ENCODE measurements around the gene TNIP1.

Gene TNIP1

DNA sequence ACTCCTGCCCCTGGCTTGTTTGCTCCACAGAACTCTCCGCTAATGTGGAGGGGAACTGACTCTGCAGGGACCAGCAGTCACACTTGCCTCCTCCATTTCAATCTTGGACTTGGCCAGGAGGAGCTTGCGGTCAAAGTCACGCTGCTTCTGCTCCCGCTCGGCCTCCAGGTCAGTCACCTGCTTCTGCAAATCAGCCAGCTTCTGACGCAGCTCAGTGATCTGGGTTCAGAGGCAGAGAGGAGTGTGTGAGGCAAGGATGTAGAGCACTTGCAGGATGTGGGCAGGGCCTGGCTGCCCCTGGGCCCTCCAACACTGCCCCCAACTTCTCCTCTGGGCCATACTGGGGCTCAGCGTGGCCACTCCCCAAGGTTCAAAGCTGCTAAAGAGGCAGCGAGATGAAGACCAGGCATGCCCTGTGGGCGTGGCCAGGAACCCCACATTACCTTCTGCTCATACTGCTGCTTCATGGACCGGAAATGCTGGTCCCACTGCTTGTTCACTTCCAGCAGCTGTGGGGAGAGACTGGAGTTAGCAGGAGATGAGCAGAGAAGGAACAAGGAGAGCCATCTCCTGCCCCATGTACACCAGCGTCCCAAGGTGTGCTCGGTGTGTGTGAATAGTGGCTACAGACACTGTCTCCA lies 38.3 kb downstream of the TNIP1 start:
- no peak overlapping the region for H3K4me2 ChIP-seq (ENCODE audit: low read length)
- no peak overlapping the region for H3K4me3 ChIP-seq (ENCODE audit: low read length)
- H3K9me3 ChIP-seq (replicated peaks; ENCODE audit: low read length) = no peaks in the 10 kb centered on the region
- peaks cover 58% of the 10 kb centered on the region for H3K36me3 ChIP-seq (ENCODE audit: insufficient read depth, low read length)
- H3K4me1 ChIP-seq (ENCODE audit: control insufficient read depth, insufficient read depth, low read length) = peaks cover 31% of the 10 kb centered on the region
- no peak overlapping the region for H3K9ac ChIP-seq (ENCODE audit: low read depth, low read length)
- H3K27me3 ChIP-seq (ENCODE audit: control insufficient read depth, insufficient read depth, low read length) = no peaks in the 10 kb centered on the region

DNA sequence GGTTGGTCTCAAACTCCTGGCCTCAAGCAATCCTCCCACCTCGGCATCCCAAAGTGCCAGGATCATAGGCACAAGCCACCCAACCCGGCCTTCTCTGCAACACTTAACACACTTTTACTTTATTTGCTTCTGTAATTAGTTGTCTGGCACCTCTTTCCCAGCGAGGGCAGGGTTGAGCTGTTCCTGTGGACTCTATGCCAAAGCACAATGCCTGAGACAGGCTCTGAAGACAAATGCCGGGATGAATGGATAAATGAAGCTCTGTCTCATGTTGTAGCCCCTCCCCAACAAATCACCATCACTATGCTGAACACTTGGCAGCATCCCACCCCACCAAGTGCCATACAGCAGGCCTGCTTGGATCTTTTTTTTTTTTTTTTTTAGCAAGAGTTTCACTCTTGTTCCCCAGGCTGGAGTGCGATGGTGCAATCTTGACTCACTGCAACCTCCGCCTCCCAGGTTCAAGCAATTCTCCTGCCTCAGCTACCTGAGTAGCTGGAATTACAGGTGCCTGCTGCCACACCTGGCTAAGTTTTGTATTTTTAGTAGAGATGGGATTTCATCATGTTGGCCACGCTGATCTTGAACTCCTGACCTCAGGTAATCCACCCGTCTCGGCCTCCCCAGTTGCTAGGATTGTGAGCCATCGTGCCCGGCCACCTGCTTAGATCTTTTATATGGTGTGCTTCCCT lies 39.1 kb downstream of the TNIP1 start:
- peaks cover 34% of the 10 kb centered on the region for H3K4me1 ChIP-seq (ENCODE audit: control insufficient read depth, insufficient read depth, low read length)
- no peak overlapping the region for H3K4me3 ChIP-seq (ENCODE audit: low read length)
- peaks cover 63% of the 10 kb centered on the region for H3K36me3 ChIP-seq (ENCODE audit: insufficient read depth, low read length)
- H3K4me2 ChIP-seq (ENCODE audit: low read length) = no peak overlapping the region
- H3K9me3 ChIP-seq (replicated peaks; ENCODE audit: low read length) = no peaks in the 10 kb centered on the region
- H3K9ac ChIP-seq (ENCODE audit: low read depth, low read length) = no peak overlapping the region
- H3K27me3 ChIP-seq (ENCODE audit: control insufficient read depth, insufficient read depth, low read length) = no peaks in the 10 kb centered on the region

DNA sequence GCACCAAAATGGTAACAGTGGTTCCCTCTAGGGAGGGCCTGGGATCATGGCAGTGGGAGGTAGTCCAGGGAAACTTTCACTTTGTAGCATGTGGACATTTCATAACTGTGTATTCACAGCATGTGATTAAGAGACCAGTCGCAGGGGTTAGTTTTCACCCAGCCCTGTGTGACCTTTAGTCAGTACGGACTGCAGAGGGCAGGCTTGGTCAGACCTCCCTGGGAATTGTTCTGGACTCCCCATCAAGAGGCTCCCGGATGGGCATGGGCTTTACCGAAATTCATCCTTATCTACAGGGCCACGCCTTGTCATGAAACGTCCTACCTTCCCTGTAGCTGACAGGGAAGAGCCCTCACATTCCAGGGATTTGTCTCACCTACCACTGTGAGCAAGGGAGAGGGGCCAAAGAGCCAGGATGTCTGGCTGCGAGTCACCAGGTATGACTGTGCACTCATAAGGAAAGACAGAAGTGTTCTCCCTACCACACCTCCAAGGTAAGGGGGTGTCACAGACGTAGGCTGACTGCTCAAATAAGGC lies 40.6 kb downstream of the TNIP1 start:
- H3K27me3 ChIP-seq (ENCODE audit: control insufficient read depth, insufficient read depth, low read length) = no peaks in the 10 kb centered on the region
- H3K36me3 ChIP-seq (ENCODE audit: insufficient read depth, low read length) = peaks cover 72% of the 10 kb centered on the region
- H3K4me2 ChIP-seq (ENCODE audit: low read length) = no peak overlapping the region
- H3K4me3 ChIP-seq (ENCODE audit: low read length) = no peak overlapping the region
- H3K9me3 ChIP-seq (replicated peaks; ENCODE audit: low read length) = no peaks in the 10 kb centered on the region
- H3K4me1 ChIP-seq (ENCODE audit: control insufficient read depth, insufficient read depth, low read length) = peaks cover 34% of the 10 kb centered on the region
- H3K9ac ChIP-seq (ENCODE audit: low read depth, low read length) = no peak overlapping the region

DNA sequence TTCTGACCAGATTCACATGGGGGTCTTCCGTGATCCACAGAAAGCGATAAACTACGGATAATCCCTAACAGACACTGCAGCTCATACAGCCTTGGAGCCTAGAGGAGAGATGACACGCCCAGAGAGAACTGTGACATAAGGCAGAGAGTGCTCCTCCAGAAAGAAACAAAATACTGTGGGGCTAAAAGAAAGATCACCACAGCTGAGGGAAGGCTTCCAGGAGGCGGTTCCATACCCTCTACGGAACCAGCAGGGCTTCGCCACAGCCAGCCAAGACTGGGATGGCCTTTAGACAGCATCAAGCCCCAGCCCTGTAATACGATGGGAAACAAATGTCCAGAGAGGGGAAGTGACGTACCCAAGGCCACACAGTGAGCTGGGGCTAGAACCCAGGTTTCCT lies 41.2 kb downstream of the TNIP1 start:
- no peak overlapping the region for H3K9ac ChIP-seq (ENCODE audit: low read depth, low read length)
- no peak overlapping the region for H3K4me3 ChIP-seq (ENCODE audit: low read length)
- no peaks in the 10 kb centered on the region for H3K27me3 ChIP-seq (ENCODE audit: control insufficient read depth, insufficient read depth, low read length)
- H3K4me1 ChIP-seq (ENCODE audit: control insufficient read depth, insufficient read depth, low read length) = peaks cover 39% of the 10 kb centered on the region
- H3K36me3 ChIP-seq (ENCODE audit: insufficient read depth, low read length) = peaks cover 74% of the 10 kb centered on the region
- H3K4me2 ChIP-seq (ENCODE audit: low read length) = no peak overlapping the region
- H3K9me3 ChIP-seq (replicated peaks; ENCODE audit: low read length) = no peaks in the 10 kb centered on the region

DNA sequence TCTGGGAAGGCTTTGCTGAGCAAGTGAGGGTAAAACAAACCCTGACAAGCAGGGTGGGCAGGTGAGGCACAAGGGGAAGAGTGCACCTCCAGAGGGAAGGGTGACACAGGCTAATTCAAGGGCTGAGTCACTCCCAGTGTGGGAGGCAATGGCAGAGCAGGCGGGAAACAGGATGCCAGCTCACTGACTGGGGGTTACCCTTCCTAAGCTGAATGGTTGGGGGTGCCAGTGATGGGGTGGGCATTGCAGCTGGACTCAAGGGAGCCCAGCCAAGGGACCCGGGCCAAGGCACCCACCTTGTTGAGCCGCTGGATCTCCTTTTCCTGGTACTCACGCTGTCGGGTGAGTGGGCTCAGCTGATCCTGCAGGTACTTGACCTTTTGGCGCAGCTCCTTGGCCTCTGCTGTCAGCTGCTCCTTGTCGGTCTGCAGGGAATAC lies 42.0 kb downstream of the TNIP1 start:
- peak overlapping the region; percentile 55 for H3K4me2 ChIP-seq (ENCODE audit: low read length)
- H3K9ac ChIP-seq (ENCODE audit: low read depth, low read length) = peak overlapping the region; percentile 15
- H3K36me3 ChIP-seq (ENCODE audit: insufficient read depth, low read length) = peaks cover 79% of the 10 kb centered on the region
- no peaks in the 10 kb centered on the region for H3K9me3 ChIP-seq (replicated peaks; ENCODE audit: low read length)
- peak overlapping the region; percentile 42 for H3K4me3 ChIP-seq (ENCODE audit: low read length)
- peaks cover 42% of the 10 kb centered on the region for H3K4me1 ChIP-seq (ENCODE audit: control insufficient read depth, insufficient read depth, low read length)
- H3K27me3 ChIP-seq (ENCODE audit: control insufficient read depth, insufficient read depth, low read length) = no peaks in the 10 kb centered on the region

DNA sequence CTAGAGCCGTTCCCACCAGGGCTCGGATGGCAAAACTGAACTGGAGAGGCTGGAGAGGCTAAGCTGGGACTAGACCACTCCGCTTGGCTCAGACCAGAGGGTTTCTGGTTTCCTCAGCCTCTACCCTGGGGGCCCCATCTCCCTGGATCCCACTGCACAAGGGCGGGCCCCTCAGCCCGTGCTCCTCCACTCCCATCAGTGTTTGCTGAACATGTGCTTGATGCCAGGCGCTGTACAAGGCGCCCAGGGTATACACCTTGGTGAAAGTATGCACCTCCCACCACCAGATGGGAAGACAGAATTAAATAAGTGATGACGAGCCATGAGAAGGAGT lies 42.5 kb downstream of the TNIP1 start:
- peak overlapping the region; percentile 15 for H3K9ac ChIP-seq (ENCODE audit: low read depth, low read length)

DNA sequence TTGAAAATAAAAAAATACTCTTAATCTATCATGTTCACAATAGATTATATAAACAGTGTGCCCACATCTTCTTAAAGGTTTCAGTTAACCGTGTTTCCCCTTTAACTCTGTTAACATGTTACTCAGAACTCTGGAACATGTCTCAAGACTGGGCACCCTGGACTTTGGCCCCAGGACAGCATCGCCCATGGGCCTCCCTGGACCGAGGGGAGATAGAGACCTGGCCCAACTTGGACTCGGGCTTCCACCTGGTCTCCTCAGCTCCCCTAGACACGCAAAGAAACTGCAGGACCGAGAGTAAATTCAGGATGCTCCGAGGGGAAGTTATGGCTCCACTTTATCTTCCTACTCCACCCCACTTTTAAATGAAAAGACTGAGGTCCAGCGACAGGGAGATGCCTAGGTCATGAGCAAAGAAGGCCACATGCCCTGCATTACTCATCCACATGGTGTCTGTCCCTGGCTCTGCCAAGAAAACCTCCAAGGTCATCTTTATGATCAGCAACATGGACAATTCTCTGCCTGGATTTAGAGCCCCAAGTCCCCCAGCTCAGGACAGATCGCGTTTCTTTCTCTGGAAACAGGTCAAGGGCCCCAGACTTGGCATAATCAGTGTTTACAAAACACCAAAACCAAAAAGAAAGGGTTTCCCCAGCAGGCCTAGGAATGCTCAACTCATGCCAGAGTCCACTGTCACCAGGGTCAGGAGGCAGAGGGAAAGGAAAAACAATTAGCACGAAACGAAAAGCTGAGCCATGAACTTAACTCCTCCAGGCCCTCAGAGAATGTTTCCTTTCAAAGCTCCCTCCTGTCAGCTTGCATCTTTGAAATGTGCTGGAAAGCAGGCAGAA lies 43.0 kb downstream of the TNIP1 start:
- H3K4me2 ChIP-seq (ENCODE audit: low read length) = peak overlapping the region; percentile 55
- H3K36me3 ChIP-seq (ENCODE audit: insufficient read depth, low read length) = peaks cover 77% of the 10 kb centered on the region
- H3K9me3 ChIP-seq (replicated peaks; ENCODE audit: low read length) = no peaks in the 10 kb centered on the region
- no peaks in the 10 kb centered on the region for H3K27me3 ChIP-seq (ENCODE audit: control insufficient read depth, insufficient read depth, low read length)
- H3K4me1 ChIP-seq (ENCODE audit: control insufficient read depth, insufficient read depth, low read length) = peaks cover 42% of the 10 kb centered on the region
- H3K4me3 ChIP-seq (ENCODE audit: low read length) = no peak overlapping the region
- peak overlapping the region; percentile 15 for H3K9ac ChIP-seq (ENCODE audit: low read depth, low read length)

More for the DNA sequence above, 42.5 kb downstream of the TNIP1 start:
- no peaks in the 10 kb centered on the region for H3K27me3 ChIP-seq (ENCODE audit: control insufficient read depth, insufficient read depth, low read length)
- H3K4me2 ChIP-seq (ENCODE audit: low read length) = peak overlapping the region; percentile 55
- H3K36me3 ChIP-seq (ENCODE audit: insufficient read depth, low read length) = peaks cover 80% of the 10 kb centered on the region
- H3K4me3 ChIP-seq (ENCODE audit: low read length) = peak overlapping the region; percentile 42
- peaks cover 42% of the 10 kb centered on the region for H3K4me1 ChIP-seq (ENCODE audit: control insufficient read depth, insufficient read depth, low read length)
- H3K9me3 ChIP-seq (replicated peaks; ENCODE audit: low read length) = no peaks in the 10 kb centered on the region

DNA sequence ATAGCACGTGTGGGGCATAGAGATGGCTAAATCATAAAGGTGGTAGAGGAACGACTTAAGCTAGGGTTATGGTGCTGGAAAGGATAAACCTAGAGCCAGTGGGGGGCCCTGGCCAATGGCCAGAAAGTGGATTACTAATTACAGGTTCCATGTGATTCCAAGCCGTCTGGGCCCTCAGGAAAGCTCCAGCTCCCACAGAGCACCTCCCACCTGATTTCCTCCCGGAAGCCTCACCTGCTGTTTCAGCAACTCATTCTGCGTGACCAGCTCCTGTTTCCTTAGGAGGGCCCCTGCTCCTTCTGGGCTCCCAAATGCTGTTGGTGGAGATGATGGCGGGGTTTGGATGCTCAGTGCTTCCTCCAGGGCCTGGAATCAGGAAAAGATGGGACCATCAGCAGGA lies 44.3 kb downstream of the TNIP1 start:
- Histone ChIP-seq H3K27me3 (ENCODE audit: control insufficient read depth, insufficient read depth, low read length) (no peaks in the 10 kb centered on the region), H3K9ac (ENCODE audit: low read depth, low read length) (no peak overlapping the region), H3K4me3 (ENCODE audit: low read length) (no peak overlapping the region), H3K4me1 (ENCODE audit: control insufficient read depth, insufficient read depth, low read length) (peaks cover 42% of the 10 kb centered on the region), H3K9me3 (replicated peaks; ENCODE audit: low read length) (no peaks in the 10 kb centered on the region), H3K4me2 (ENCODE audit: low read length) (no peak overlapping the region), H3K36me3 (ENCODE audit: insufficient read depth, low read length) (peaks cover 77% of the 10 kb centered on the region)

DNA sequence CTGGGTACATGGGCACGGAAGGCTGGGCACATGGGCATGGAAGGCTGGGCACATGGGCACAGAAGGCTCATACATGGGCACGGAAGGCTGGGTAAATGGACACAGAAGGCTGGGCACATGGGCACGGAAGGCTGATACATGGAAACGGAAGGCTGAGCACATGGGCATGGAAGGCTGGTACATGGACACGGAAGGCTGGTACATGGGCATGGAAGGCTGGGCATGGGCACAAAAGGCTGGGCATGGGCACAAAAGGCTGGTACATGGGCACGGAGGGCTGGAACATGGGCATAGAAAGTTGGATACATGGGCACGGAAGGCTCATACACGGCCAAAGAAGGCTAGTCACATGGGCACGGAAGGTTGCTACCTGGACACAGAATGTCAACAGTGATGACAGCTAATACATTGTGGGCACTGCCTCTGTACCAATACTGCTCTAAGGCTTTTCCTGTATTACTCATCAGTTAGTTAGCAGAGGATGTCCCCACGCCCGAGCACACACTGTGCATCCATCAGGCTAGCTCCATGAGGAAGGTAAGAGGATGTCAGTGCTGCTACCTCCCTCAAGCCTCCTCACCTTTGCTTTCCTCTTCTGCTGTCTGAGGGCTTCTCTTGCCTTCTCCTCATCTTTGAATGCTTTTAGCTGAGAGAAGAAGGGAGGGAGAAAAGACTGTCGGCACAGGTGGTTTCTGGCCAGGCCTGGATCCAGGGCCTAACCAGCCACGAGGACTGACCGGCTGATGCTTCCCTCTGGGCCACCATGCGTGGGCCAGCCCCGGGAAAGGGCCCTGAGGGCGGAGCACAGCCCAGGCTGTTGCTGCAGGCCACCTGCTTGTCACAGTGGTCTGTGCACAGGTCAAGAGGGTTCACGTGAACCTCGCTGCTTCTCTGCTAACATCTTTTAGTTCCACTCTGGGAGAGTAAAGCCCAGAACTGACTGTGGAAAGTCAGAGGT lies 46.1 kb downstream of the TNIP1 start:
- no peak overlapping the region for H3K4me3 ChIP-seq (ENCODE audit: low read length)
- H3K9me3 ChIP-seq (replicated peaks; ENCODE audit: low read length) = no peaks in the 10 kb centered on the region
- no peak overlapping the region for H3K9ac ChIP-seq (ENCODE audit: low read depth, low read length)
- H3K4me2 ChIP-seq (ENCODE audit: low read length) = no peak overlapping the region
- no peaks in the 10 kb centered on the region for H3K27me3 ChIP-seq (ENCODE audit: control insufficient read depth, insufficient read depth, low read length)
- peaks cover 32% of the 10 kb centered on the region for H3K4me1 ChIP-seq (ENCODE audit: control insufficient read depth, insufficient read depth, low read length)
- H3K36me3 ChIP-seq (ENCODE audit: insufficient read depth, low read length) = peaks cover 79% of the 10 kb centered on the region

DNA sequence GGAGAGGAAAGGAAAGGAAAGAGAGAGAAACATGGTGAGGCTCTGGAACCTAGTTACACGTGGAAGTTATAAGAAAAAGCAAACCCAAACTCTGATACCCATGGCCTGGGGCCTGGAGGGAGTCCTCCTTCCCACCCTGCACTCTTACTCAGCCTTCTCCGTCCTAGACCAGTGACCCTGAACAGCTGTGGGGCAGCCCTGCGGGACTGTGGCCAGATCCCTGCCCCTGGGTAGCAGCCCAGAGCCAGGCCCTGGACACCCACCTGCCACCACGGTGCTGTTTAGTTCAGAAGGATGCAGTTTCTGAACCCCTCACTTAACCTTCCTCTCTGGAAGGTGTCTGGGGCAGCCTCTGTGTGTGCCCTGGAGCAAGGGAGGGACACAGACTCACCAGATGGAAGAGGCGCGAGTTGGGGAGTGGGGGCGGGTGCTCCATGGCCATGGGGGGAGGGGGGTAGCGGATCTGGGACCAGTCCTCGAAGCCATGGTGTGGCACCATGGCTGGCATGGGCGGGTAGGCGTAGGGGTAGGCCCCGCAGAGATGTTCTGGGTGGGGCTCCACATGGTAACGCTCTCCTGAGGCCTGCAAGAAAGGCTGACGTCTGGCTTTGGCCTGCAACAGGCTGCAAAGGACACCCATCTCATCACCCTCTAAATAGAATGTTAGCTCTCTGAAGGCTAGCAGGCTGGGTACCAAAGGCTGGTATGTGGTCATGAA lies 47.5 kb downstream of the TNIP1 start:
- H3K27me3 ChIP-seq (ENCODE audit: control insufficient read depth, insufficient read depth, low read length) = no peaks in the 10 kb centered on the region
- H3K4me3 ChIP-seq (ENCODE audit: low read length) = no peak overlapping the region
- H3K4me1 ChIP-seq (ENCODE audit: control insufficient read depth, insufficient read depth, low read length) = peaks cover 19% of the 10 kb centered on the region
- no peak overlapping the region for H3K9ac ChIP-seq (ENCODE audit: low read depth, low read length)
- peaks cover 84% of the 10 kb centered on the region for H3K36me3 ChIP-seq (ENCODE audit: insufficient read depth, low read length)
- H3K4me2 ChIP-seq (ENCODE audit: low read length) = no peak overlapping the region
- no peaks in the 10 kb centered on the region for H3K9me3 ChIP-seq (replicated peaks; ENCODE audit: low read length)
